AG09309 (cell line): ENCODE data around the gene TRAF6.
A peak's percentile ranks its signal among the peaks of the same experiment; 100 is the strongest.
"Not testable (repeated sequence)": the region's sequence is repeated elsewhere in the genome, so short reads cannot be mapped to it uniquely, and the experiment has no call there.

Experiments
- DNase-seq: peaks from one replicate; pipeline ENCODE4 v3.0.0-alpha.2; 2010; ENCODE audit warnings: low read depth
- H3K4me3 ChIP-seq: 2 replicates; pipeline ENCODE4 v1.5.1; 2011; ENCODE audit warnings: mild to moderate bottlenecking, low read depth, low read length, moderate library complexity; ENCODE audit not compliant: control insufficient read depth
- TF ChIP-seq, protein P1 (sequence below): IDR thresholded peaks from 2 replicates; pipeline ENCODE4 v1.5.1; 2011; ENCODE audit warnings: mild to moderate bottlenecking, low read depth, low read length, inconsistent platforms; ENCODE audit not compliant: insufficient read depth, control insufficient read depth; ENCODE audit errors: missing control alignments

Gene TRAF6

GRCh38 chr11:36485298-36486002 is 24.6 kb downstream of the TRAF6 start:
- no peak for DNase-seq
- TF ChIP-seq, protein P1, sequence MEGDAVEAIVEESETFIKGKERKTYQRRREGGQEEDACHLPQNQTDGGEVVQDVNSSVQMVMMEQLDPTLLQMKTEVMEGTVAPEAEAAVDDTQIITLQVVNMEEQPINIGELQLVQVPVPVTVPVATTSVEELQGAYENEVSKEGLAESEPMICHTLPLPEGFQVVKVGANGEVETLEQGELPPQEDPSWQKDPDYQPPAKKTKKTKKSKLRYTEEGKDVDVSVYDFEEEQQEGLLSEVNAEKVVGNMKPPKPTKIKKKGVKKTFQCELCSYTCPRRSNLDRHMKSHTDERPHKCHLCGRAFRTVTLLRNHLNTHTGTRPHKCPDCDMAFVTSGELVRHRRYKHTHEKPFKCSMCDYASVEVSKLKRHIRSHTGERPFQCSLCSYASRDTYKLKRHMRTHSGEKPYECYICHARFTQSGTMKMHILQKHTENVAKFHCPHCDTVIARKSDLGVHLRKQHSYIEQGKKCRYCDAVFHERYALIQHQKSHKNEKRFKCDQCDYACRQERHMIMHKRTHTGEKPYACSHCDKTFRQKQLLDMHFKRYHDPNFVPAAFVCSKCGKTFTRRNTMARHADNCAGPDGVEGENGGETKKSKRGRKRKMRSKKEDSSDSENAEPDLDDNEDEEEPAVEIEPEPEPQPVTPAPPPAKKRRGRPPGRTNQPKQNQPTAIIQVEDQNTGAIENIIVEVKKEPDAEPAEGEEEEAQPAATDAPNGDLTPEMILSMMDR, result no peak
- H3K4me3 ChIP-seq, result no peak overlapping the region

DNA sequence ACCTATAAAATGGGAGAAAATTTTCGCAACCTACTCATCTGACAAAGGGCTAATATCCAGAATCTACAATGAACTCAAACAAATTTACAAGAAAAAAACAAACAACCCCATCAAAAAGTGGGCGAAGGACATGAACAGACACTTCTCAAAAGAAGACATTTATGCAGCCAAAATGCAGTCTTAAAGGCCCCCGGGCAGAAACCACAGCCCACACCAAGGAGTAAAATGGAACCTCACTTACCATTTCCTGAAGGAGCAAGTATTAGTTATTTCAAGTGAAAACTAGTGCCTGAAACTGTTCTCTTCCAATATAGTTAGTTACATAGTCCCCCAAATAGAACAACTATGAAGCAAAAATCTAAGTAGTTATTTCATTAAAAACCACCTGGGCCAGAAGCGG is 27.0 kb downstream of the TRAF6 start:
- H3K4me3 ChIP-seq, result not testable (repeated sequence)

GRCh38 chr11:36480833-36481232 is 29.2 kb downstream of the TRAF6 start:
- no peak overlapping the region for H3K4me3 ChIP-seq
- no peak for DNase-seq
- TF ChIP-seq, protein P1, result no peak

More for the DNA sequence above, 27.0 kb downstream of the TRAF6 start:
- DNase-seq, result not testable (repeated sequence)

DNA sequence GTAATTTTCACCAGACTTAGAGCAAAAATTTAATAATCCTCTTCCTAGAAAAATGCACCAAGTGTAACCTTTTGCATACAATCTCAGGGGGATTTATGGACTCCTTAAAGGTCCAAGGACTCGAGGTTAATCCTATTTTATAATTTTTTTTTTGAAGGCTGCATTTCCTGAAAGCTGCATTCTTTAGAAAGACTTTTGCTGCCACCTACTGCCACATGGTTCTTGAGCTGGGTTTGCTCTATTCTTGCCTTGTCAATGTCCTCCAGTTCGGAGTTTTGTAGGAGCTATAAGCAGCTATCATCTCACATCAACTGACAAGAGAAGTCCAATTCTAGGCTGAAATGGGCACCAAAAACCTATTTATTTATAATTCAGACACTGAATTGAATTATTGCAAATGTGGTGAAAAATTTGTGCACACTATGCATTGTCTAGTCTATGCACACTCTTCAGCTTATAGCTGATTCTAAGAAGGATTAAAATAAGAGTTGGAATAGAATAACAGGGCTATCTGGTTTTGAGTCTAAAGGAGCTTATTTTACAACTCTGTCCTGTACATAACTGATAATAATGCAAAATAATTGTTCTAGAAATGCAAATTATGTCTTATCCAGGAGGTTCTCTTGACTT is 31.3 kb downstream of the TRAF6 start:
- no peak overlapping the region for H3K4me3 ChIP-seq
- TF ChIP-seq, protein P1, result peak; percentile 68
- DNase-seq, result peak; percentile 17

GRCh38 chr11:36475192-36475591 is 34.9 kb downstream of the TRAF6 start:
- H3K4me3 ChIP-seq, result no peak overlapping the region
- TF ChIP-seq, protein P1, result no peak
- no peak for DNase-seq

- DNase-seq, result no peak
- H3K4me3 ChIP-seq, result no peak overlapping the region
- TF ChIP-seq, protein P1, result no peak
Measured at GRCh38 chr11:36471577-36471976, 38.5 kb downstream of the TRAF6 start.

DNA sequence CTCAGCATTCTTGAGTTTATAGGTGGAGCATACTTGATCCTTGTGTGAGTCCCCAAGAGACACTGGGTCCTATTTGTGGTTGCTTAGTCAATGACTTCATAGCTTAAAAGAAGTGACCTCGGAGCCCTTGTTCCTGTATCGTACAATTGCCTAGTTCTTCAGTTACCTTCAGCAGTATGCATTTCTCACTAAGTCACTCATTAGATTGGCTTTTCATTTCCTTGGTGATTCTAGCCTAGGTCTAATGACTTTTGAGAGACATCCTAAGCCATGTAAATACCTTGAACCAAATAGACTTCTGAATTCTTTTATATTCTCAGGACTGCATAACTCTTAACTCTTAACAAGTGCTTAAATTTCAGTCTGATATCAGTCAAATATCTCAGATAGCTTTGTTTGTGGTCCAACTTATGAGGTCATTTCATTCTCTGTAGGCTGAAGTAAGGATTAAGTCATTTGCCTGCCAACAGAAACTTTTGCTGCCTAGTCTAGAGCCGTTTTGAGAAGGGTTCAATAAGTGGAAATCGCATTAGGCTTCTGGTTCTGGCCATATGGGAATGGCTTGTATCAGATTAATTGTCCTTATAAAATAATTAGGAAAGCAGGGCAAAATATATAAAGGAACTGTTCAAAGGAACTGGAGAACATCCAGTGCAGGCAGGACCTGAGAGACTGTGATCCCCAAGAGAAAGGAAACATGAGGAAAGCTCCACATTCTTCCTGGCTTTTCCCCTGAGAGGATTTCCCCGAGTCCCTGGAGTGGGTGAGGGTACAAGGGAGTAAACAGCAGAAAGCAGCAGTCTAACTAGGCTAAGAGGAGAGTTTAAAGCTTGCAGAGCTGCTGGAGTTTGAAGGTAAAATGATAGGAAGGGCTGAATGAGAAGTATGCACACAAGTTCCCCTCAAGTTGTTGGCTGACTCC is 39.9 kb downstream of the TRAF6 start:
- no peak for DNase-seq
- TF ChIP-seq, protein P1, result no peak
- no peak overlapping the region for H3K4me3 ChIP-seq
